Prostate gland (tissue), 2 donors: ENCODE results near the gene KRTAP12-1. TPM values are rescaled to one million over a fixed set of nuclear protein-coding genes. Genes with fewer than 3 reads are reported as not detected.
"Not testable (repeated sequence)": the region's sequence is repeated elsewhere in the genome, so short reads cannot be mapped to it uniquely, and the experiment has no call there.

Experiments
- DNase-seq: peaks from one replicate; pipeline ENCODE4 v3.0.0-alpha.2; 2019; ENCODE audit warnings: low spot score
- H3K27ac ChIP-seq, 2 donors: fragments of 200-600 bp; sonication (generic); 2 replicates each; pipeline ENCODE4 v1.5.1; 2017 to 2019
- H3K27me3 ChIP-seq: fragments of 200-600 bp; sonication (generic); replicated peaks from 2 replicates; pipeline ENCODE4 v1.5.1; 2019; ENCODE audit not compliant: insufficient read depth
- H3K36me3 ChIP-seq, 2 donors: fragments of 200-600 bp; sonication (generic); 1 replicate in 1 of 2; 2 replicates in 1 of 2; pipeline versions ENCODE4 v1.5.1 to v1.8.1; 2017 to 2019
- H3K4me1 ChIP-seq: fragments of 200-600 bp; sonication (generic); replicated peaks from 2 replicates; pipeline ENCODE4 v1.5.1; 2019
- H3K4me3 ChIP-seq, 2 donors: fragments of 200-600 bp; sonication (generic); 2 replicates each; pipeline ENCODE4 v1.5.1; 2017 to 2019
- H3K9me3 ChIP-seq: fragments of 200-600 bp; sonication (generic); 2 replicates; pipeline ENCODE4 v1.5.1; 2017
- POLR2A ChIP-seq: fragments of 450-650 bp; IDR thresholded peaks from one replicate; pipeline ENCODE4 v1.6.1; 2016; ENCODE audit warnings: antibody characterized with exemption, mild to moderate bottlenecking
- POLR2AphosphoS5 ChIP-seq: sonication (generic); formaldehyde crosslinking; IDR thresholded peaks from one replicate; pipeline ENCODE4 v1.6.1; 2017; ENCODE audit warnings: antibody characterized with exemption
- WGBS: methylation state at CpG from one replicate; pipeline ENCODE4 v1.1.5; 2018; 5-methylcytosine and 5-hydroxymethylcytosine counted together
- intact Hi-C: fragments of 100-400 bp; cut with DNase I; formaldehyde crosslinking; loops from one replicate; pipeline ENCODE4 v1.14.2; 2022
- total RNA-seq, 2 donors: library from RNA; depleted of rRNA; stranded (reverse); fragments of >200 nt; gene quantifications; one replicate each; pipeline ENCODE4 v1.1.0, GENCODE V29; 2016
- TF ChIP-seq, protein P1 (sequence below), 4 experiments: fragments of 200-600 bp in 2 of 4; fragments of 450-650 bp in 2 of 4; sonication (generic) in 2 of 4; IDR thresholded peaks; 1 replicate in 3 of 4; 2 replicates in 1 of 4; pipeline ENCODE4 v1.5.1; 2016 to 2019; ENCODE audit warnings: antibody characterized with exemption in 4 of 4, mild to moderate bottlenecking in 2 of 4, moderate library complexity in 2 of 4

The KRTAP12-1 gene
- total RNA-seq, 2 donors from 2014 or later: not detected

DNA sequence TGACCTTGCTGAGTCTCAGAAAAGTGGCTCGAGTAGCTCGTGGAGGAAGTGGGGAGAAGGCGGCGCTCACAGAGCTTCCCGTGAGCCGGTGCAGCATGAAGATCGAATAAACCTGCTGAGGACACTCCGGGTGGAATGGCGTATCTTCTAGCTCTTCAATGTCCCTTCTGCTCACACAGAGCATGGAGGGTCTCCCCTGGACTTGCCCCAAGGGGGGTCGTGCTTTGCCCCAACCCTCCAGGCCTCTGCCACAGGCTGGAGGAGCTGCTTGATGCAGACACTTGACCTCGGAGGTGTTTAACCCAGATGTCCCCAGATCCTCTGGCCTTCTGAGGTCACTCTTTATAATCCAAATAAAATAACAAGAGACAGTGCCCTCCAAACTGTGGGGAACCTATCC, 12.8 kb upstream of the KRTAP12-1 start:
- TF ChIP-seq, protein P1, sequence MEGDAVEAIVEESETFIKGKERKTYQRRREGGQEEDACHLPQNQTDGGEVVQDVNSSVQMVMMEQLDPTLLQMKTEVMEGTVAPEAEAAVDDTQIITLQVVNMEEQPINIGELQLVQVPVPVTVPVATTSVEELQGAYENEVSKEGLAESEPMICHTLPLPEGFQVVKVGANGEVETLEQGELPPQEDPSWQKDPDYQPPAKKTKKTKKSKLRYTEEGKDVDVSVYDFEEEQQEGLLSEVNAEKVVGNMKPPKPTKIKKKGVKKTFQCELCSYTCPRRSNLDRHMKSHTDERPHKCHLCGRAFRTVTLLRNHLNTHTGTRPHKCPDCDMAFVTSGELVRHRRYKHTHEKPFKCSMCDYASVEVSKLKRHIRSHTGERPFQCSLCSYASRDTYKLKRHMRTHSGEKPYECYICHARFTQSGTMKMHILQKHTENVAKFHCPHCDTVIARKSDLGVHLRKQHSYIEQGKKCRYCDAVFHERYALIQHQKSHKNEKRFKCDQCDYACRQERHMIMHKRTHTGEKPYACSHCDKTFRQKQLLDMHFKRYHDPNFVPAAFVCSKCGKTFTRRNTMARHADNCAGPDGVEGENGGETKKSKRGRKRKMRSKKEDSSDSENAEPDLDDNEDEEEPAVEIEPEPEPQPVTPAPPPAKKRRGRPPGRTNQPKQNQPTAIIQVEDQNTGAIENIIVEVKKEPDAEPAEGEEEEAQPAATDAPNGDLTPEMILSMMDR (IDR thresholded peaks at IDR 0.05): no peak
- TF ChIP-seq POLR2A (no peak), POLR2AphosphoS5 (no peak)
- intact Hi-C loops: no loop called here

DNA sequence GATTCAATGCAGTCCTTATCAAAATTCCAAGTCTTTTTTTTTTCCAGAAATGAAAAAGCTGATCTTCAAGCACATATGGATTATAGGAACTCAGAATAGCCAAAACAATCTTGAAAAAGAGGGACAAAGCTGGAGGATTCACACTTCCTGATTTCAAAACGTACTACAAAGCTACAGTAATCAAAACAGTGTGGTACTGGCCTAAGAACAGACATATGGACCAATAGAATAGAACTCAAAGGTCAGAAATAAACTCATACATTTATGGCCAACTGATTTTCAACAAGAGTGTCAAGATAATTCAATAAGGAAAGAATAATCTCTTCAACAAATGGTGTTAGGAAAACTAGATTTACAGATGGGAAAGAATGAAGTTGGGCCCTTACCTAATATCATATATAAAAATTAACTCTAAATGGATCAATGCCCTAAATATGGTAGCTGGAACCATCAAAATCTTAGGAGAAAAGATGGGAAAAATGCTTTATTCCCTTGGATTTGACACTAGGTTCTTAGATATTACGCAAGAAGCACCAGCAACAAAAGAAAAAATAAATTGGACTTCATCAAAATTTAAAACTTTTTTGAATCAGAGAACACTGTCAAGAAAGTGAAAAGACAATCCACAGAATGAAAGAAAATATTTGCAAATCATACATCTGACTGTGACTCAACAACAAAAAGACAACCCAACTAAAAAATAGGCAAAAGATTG, 11.0 kb upstream of the KRTAP12-1 start:
- no peaks in the 10 kb centered on the region for H3K4me1 ChIP-seq

More for the DNA sequence above, 12.8 kb upstream of the KRTAP12-1 start:
- no peaks in the 10 kb centered on the region for H3K9me3 ChIP-seq
- H3K27me3 ChIP-seq: peaks cover 11% of the 10 kb centered on the region
- H3K36me3 ChIP-seq: no peaks in the 10 kb centered on the region
- no peaks in the 10 kb centered on the region for H3K4me1 ChIP-seq
- no peak for DNase-seq
- H3K4me3 ChIP-seq: no peak overlapping the region
- 70% methylated on average over 11 of the region's 11 CpGs for WGBS
- H3K27ac ChIP-seq: no peak overlapping the region

DNA sequence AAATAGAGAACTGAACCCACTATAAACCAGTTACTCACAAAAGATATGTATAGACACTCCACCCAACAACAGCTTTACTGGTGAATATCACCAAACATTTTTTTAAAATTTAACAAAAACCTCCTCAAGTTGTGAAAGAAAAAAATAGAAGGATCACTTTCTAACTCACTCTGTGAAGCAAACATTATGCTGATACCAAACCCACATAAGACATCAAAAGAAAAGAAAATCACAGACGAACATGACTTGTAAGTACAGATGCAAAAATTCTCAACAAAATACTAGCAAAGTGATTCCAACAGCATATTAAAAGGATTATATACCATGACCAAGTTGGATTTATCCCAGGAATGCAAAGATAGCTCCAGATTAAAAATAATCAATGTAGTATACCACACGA, 9.7 kb upstream of the KRTAP12-1 start:
- no peak overlapping the region for H3K27ac ChIP-seq
- intact Hi-C loops: no loop called here
- TF ChIP-seq POLR2A (no peak), POLR2AphosphoS5 (no peak)
- TF ChIP-seq, protein P1 (IDR thresholded peaks at IDR 0.05): no peak
- no peak overlapping the region for H3K4me3 ChIP-seq
- no peaks in the 10 kb centered on the region for H3K27me3 ChIP-seq
- WGBS: 64% methylated on average over 2 of the region's 2 CpGs
- DNase-seq: no peak
- no peaks in the 10 kb centered on the region for H3K4me1 ChIP-seq
- no peaks in the 10 kb centered on the region for H3K36me3 ChIP-seq
- no peaks in the 10 kb centered on the region for H3K9me3 ChIP-seq

More for the DNA sequence above, 11.0 kb upstream of the KRTAP12-1 start:
- WGBS: 50% methylated on average over 2 of the region's 2 CpGs
- intact Hi-C loops: no loop called here
- TF ChIP-seq, protein P1 (IDR thresholded peaks at IDR 0.05): no peak
- TF ChIP-seq POLR2A: no peak
- TF ChIP-seq POLR2AphosphoS5: no peak
- no peaks in the 10 kb centered on the region for H3K9me3 ChIP-seq
- H3K27ac ChIP-seq: no peak overlapping the region
- H3K4me3 ChIP-seq: no peak overlapping the region
- no peak for DNase-seq
- peaks cover 6% of the 10 kb centered on the region for H3K27me3 ChIP-seq
- no peaks in the 10 kb centered on the region for H3K36me3 ChIP-seq

DNA sequence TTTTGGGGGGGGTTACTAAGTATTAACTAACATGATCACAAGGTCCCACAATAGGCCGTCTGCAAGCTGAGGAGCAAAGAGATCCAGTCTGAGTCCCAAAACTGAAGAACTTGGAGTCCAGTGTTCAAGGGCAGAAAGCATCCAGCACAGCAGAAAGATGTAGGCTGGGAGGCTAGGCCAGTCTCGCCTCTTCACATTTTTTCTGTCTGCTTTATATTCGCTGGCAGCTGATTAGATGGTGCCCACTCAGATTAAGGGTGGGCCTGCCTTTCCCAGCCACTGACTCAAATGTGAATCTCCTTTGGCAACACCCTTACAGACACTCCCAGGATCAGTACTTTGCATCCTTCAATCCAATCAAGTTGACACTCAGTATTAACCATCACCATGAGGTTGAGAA, 7.8 kb upstream of the KRTAP12-1 start:
- H3K4me3 ChIP-seq, H3K36me3 ChIP-seq, H3K27ac ChIP-seq, H3K27me3 ChIP-seq, H3K9me3 ChIP-seq, intact Hi-C loops, H3K4me1 ChIP-seq, DNase-seq: not testable (repeated sequence)
- 89% methylated on average over 3 of the region's 3 CpGs for WGBS

DNA sequence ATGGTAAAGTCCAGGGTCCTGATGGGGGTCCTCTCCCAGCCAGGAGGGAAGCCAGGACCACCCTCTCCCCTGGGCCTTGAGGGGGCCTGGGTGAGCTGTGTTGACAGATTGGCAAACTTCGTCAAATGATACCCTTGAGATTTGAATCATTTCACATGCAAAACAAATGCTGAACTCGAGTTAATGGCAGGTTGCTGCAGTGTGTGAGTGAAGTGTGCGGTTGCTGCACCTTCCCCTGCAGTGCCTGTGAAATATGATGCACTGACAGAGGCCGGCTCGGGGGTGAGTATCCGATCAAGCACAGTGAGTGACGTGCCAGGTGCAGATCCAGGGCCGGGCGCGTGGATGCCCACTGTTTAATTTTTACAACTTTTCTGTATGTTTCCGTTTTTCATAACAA, 5.7 kb upstream of the KRTAP12-1 start:
- Histone ChIP-seq H3K4me3 (no peak overlapping the region), H3K9me3 (no peaks in the 10 kb centered on the region), H3K27me3 (peaks cover 5% of the 10 kb centered on the region), H3K27ac (no peak overlapping the region), H3K36me3 (no peaks in the 10 kb centered on the region), H3K4me1 (no peaks in the 10 kb centered on the region)
- no peak for DNase-seq
- intact Hi-C loops: no loop called here
- TF ChIP-seq, protein P1 (IDR thresholded peaks at IDR 0.05): no peak
- TF ChIP-seq POLR2A: no peak
- no peak for TF ChIP-seq POLR2AphosphoS5
- WGBS: 26% methylated on average over 11 of the region's 11 CpGs
